SH-SY5Y (cell line): Measurements from ENCODE around the gene C1QL2.

Experiments
- GATA2 ChIP-seq: IDR thresholded peaks from 2 replicates; pipeline ENCODE4 v1.6.1; 2011; ENCODE audit warnings: mild to moderate bottlenecking, low read depth, low read length
- GATA3 ChIP-seq: IDR thresholded peaks from 2 replicates; pipeline ENCODE4 v1.6.1; 2011; ENCODE audit warnings: low read depth, mild to moderate bottlenecking, low read length, moderate library complexity

GRCh38 chr2:119116411-119117295 is 41.9 kb downstream of the C1QL2 start:
- TF ChIP-seq GATA2 (no peak), GATA3 (no peak)
